WTC11 (cell line): ENCODE data around the gene RIN3. TPM values are rescaled to one million over a fixed set of nuclear protein-coding genes. Genes with fewer than 3 reads are reported as not detected.
A peak's percentile ranks its signal among the peaks of the same experiment; 100 is the strongest.

Experiments
- ATAC-seq: fragments of 200-7000 bp; cut with Tn5 transposase; 2 replicates; pipeline ENCODE4 v1.10.0; 2021; ENCODE audit warnings: mild to moderate bottlenecking, moderate library complexity
- CTCF ChIA-PET: fragments of 300-600 bp; sonication (Branson Sonifier 250); formaldehyde crosslinking; loops from one replicate; lab custom pipeline; 2021; ENCODE audit warnings: antibody characterized with exemption; lab: Charles Lee
- POLR2A ChIA-PET: fragments of 350-600 bp; sonication (Branson Sonifier 250); formaldehyde crosslinking; loops from one replicate; lab custom pipeline; 2021; ENCODE audit warnings: antibody characterized with exemption; lab: Charles Lee
- DNase-seq: peaks from one replicate; pipeline ENCODE4 v3.0.0; 2021; ENCODE audit warnings: low spot score
- H3K27ac Mint-ChIP-seq: 2 replicates; pipeline ENCODE4 v1.8.0; 2021; ENCODE audit warnings: mixed read lengths
- H3K27me3 Mint-ChIP-seq: 2 replicates; pipeline ENCODE4 v1.8.0; 2021; ENCODE audit warnings: low read depth, mild to moderate bottlenecking, moderate library complexity, mixed read lengths
- H3K36me3 Mint-ChIP-seq: 2 replicates; pipeline ENCODE4 v1.8.0; 2021; ENCODE audit warnings: mixed read lengths
- H3K4me1 Mint-ChIP-seq: 2 replicates; pipeline ENCODE4 v1.8.0; 2022; ENCODE audit warnings: mixed read lengths
- H3K4me3 Mint-ChIP-seq: 2 replicates; pipeline ENCODE4 v1.8.0; 2021; ENCODE audit warnings: mild to moderate bottlenecking, moderate library complexity, mixed read lengths
- H3K9me3 Mint-ChIP-seq: 2 replicates; pipeline ENCODE4 v1.8.0; 2021; ENCODE audit warnings: mixed read lengths
- E2F4 ChIP-seq: sonication (generic); formaldehyde crosslinking; IDR thresholded peaks from 2 replicates; pipeline ENCODE4 v1.8.1; 2022; ENCODE audit warnings: low read depth, mild to moderate bottlenecking, moderate library complexity, missing genetic modification reagents, borderline replicate concordance
- E2F5 ChIP-seq: sonication (generic); formaldehyde crosslinking; IDR thresholded peaks from 2 replicates; pipeline ENCODE4 v1.8.1; 2022; ENCODE audit warnings: mild to moderate bottlenecking, moderate library complexity, missing genetic modification reagents
- GABPB1 ChIP-seq: sonication (generic); formaldehyde crosslinking; IDR thresholded peaks from 2 replicates; pipeline ENCODE4 v1.8.1; 2023; ENCODE audit warnings: mild to moderate bottlenecking, missing genetic modification reagents
- IRF2 ChIP-seq: sonication (generic); formaldehyde crosslinking; IDR thresholded peaks from 2 replicates; pipeline ENCODE4 v1.8.0; 2022; ENCODE audit warnings: low read depth, missing genetic modification reagents, borderline replicate concordance
- JAZF1 ChIP-seq: fragments of 250-450 bp; sonication (Bioruptor Pico); IDR thresholded peaks from 2 replicates; pipeline ENCODE4 v1.9.0; 2021; ENCODE audit warnings: moderate library complexity, mild to moderate bottlenecking, inconsistent platforms
- JUN ChIP-seq: sonication (generic); formaldehyde crosslinking; IDR thresholded peaks from 2 replicates; pipeline ENCODE4 v1.8.0; 2023; ENCODE audit warnings: mild to moderate bottlenecking, missing genetic modification reagents
- MAX ChIP-seq: sonication (generic); formaldehyde crosslinking; IDR thresholded peaks from 2 replicates; pipeline ENCODE4 v1.8.0; 2022; ENCODE audit warnings: mild to moderate bottlenecking, missing genetic modification reagents
- MXD4 ChIP-seq: fragments of 250-450 bp; sonication (Bioruptor Pico); IDR thresholded peaks from 2 replicates; pipeline ENCODE4 v1.8.0; 2021; ENCODE audit warnings: mild to moderate bottlenecking, moderate library complexity, borderline replicate concordance
- NFE2L1 ChIP-seq: sonication (generic); formaldehyde crosslinking; IDR thresholded peaks from 2 replicates; pipeline ENCODE4 v1.8.1; 2023; ENCODE audit warnings: missing genetic modification reagents
- SMAD3 ChIP-seq: sonication (generic); formaldehyde crosslinking; IDR thresholded peaks from 2 replicates; pipeline ENCODE4 v1.8.0; 2022; ENCODE audit warnings: missing genetic modification reagents, mild to moderate bottlenecking, borderline replicate concordance
- USF1 ChIP-seq: sonication (generic); formaldehyde crosslinking; IDR thresholded peaks from 2 replicates; pipeline ENCODE4 v1.8.0; 2022; ENCODE audit warnings: mild to moderate bottlenecking, missing genetic modification reagents
- ZBTB43 ChIP-seq: sonication (generic); formaldehyde crosslinking; IDR thresholded peaks from 2 replicates; pipeline ENCODE4 v1.8.1; 2023; ENCODE audit warnings: mild to moderate bottlenecking, missing genetic modification reagents
- ZNF121 ChIP-seq: sonication (generic); formaldehyde crosslinking; IDR thresholded peaks from 2 replicates; pipeline ENCODE4 v1.8.0; 2023; ENCODE audit warnings: missing genetic modification reagents
- ZNF396 ChIP-seq: fragments of 250-450 bp; sonication (Bioruptor Pico); IDR thresholded peaks from 2 replicates; pipeline ENCODE4 v1.8.0; 2021; ENCODE audit warnings: mild to moderate bottlenecking, moderate library complexity, borderline replicate concordance
- ZNF423 ChIP-seq: fragments of 250-450 bp; sonication (Bioruptor Pico); IDR thresholded peaks from 2 replicates; pipeline ENCODE4 v2.1.2; 2022; ENCODE audit warnings: mild to moderate bottlenecking, moderate library complexity
- total RNA-seq: library from RNA; stranded (reverse); gene quantifications from 3 replicates; pipeline ENCODE4 v1.2.3, GENCODE V29; 2021
- TF ChIP-seq, protein P1 (sequence below): fragments of 250-450 bp; sonication (Bioruptor Pico); IDR thresholded peaks from 2 replicates; pipeline ENCODE4 v2.1.2; 2022; ENCODE audit warnings: mild to moderate bottlenecking, moderate library complexity
- TF ChIP-seq, protein P2 (sequence below): fragments of 250-450 bp; sonication (Bioruptor Pico); IDR thresholded peaks from 2 replicates; pipeline ENCODE4 v1.8.0; 2021; ENCODE audit warnings: mild to moderate bottlenecking
- TF ChIP-seq, protein P3 (sequence below): sonication (generic); formaldehyde crosslinking; IDR thresholded peaks from 2 replicates; pipeline ENCODE4 v1.8.1; 2023; ENCODE audit warnings: mild to moderate bottlenecking, missing genetic modification reagents
- TF ChIP-seq, protein P4 (sequence below): fragments of 250-450 bp; sonication (Bioruptor Pico); IDR thresholded peaks from 2 replicates; pipeline ENCODE4 v1.9.0; 2021; ENCODE audit warnings: mild to moderate bottlenecking

Gene RIN3
- total RNA-seq, 1 experiment from 2014 or later: 3.3 TPM

GRCh38 chr14:92500491-92500941 lies 13.1 kb upstream of the RIN3 start:
- H3K27me3 Mint-ChIP-seq: no peaks in the 10 kb centered on the region
- H3K9me3 Mint-ChIP-seq: no peaks in the 10 kb centered on the region
- H3K4me1 Mint-ChIP-seq: peaks cover 22% of the 10 kb centered on the region
- no peaks in the 10 kb centered on the region for H3K36me3 Mint-ChIP-seq
- ATAC-seq: peak; percentile 69
- POLR2A ChIA-PET: no interaction called here
- CTCF ChIA-PET: interaction anchor here (0.8 to 1.3 kb wide), 3 partner anchors 41 to 186 kb away, joined by 4 read pairs; no protein-coding TSS in a partner anchor
- TF ChIP-seq ZNF121 (CRISPR knock-in tag): no peak
- no peak; the same call in 1 of the 2 replicates for TF ChIP-seq ZNF423 (CRISPR knock-in tag)
- no peak for TF ChIP-seq ZBTB43 (CRISPR knock-in tag)
- TF ChIP-seq, protein P1, sequence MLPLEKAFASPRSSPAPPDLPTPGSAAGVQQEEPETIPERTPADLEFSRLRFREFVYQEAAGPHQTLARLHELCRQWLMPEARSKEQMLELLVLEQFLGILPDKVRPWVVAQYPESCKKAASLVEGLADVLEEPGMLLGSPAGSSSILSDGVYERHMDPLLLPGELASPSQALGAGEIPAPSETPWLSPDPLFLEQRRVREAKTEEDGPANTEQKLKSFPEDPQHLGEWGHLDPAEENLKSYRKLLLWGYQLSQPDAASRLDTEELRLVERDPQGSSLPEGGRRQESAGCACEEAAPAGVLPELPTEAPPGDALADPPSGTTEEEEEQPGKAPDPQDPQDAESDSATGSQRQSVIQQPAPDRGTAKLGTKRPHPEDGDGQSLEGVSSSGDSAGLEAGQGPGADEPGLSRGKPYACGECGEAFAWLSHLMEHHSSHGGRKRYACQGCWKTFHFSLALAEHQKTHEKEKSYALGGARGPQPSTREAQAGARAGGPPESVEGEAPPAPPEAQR (CRISPR knock-in tag): no peak
- no peak for TF ChIP-seq ZNF396
- no peak overlapping the region for H3K4me3 Mint-ChIP-seq
- H3K27ac Mint-ChIP-seq: no peak overlapping the region
- no peak for DNase-seq

- H3K9me3 Mint-ChIP-seq: no peaks in the 10 kb centered on the region
- no peak overlapping the region for H3K27ac Mint-ChIP-seq
- H3K36me3 Mint-ChIP-seq: no peaks in the 10 kb centered on the region
- H3K27me3 Mint-ChIP-seq: no peaks in the 10 kb centered on the region
- ChIA-PET POLR2A (no interaction called here), CTCF (no interaction called here)
- peaks cover 22% of the 10 kb centered on the region for H3K4me1 Mint-ChIP-seq
- ATAC-seq: no peak
- DNase-seq: no peak
- no peak for TF ChIP-seq MAX
- TF ChIP-seq SMAD3: no peak
- no peak for TF ChIP-seq IRF2 (CRISPR knock-in tag)
- TF ChIP-seq NFE2L1 (CRISPR knock-in tag): no peak
- TF ChIP-seq JUN (CRISPR knock-in tag): no peak
- H3K4me3 Mint-ChIP-seq: no peak overlapping the region
Observed at GRCh38 chr14:92501891-92502351, 11.7 kb upstream of the RIN3 start.

DNA sequence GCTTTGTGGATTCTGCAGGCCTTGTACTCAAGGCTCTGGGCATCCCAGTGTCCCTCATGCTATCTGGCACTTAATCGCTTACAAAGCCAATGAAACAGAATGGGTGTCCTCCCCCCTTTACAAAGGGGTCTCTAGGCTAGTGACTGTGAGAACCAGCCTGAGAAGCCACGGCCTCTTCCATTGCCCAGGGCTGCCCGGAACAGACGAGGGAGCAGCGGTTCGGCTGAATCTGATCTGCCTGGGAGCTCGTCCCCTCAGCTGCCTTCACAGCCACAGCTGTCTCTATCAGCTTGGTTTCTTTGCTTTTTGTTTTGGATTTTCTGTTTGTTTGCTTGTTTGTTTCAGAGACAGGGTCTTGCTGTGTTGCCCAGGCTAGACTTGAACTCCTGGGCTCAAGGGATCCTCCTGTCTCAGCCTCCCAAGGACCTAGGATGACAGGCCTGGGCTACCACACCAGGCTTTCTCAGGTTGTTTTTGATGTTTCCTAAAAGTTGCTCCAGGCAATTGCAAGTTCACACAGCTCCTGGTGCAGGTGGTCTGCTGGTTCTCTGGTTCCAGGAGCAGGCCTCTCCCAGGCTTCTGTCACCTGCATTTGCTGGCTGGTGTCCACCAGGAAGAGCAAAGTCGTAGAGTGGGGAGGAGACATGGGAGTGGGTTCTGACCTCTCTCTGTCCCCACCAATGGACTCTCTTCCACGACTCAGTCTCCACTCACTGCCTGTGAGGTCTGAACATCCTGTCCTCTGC lies 10.9 kb upstream of the RIN3 start:
- Mint-ChIP-seq H3K36me3 (no peaks in the 10 kb centered on the region), H3K4me1 (peaks cover 17% of the 10 kb centered on the region), H3K27ac (no peak overlapping the region), H3K27me3 (no peaks in the 10 kb centered on the region), H3K4me3 (no peak overlapping the region), H3K9me3 (no peaks in the 10 kb centered on the region)
- POLR2A ChIA-PET: no interaction called here
- DNase-seq (no peak), ATAC-seq (no peak)
- CTCF ChIA-PET: no interaction called here
- no peak for TF ChIP-seq USF1 (CRISPR knock-in tag)
- TF ChIP-seq, protein P2, sequence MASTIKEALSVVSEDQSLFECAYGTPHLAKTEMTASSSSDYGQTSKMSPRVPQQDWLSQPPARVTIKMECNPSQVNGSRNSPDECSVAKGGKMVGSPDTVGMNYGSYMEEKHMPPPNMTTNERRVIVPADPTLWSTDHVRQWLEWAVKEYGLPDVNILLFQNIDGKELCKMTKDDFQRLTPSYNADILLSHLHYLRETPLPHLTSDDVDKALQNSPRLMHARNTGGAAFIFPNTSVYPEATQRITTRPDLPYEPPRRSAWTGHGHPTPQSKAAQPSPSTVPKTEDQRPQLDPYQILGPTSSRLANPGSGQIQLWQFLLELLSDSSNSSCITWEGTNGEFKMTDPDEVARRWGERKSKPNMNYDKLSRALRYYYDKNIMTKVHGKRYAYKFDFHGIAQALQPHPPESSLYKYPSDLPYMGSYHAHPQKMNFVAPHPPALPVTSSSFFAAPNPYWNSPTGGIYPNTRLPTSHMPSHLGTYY (CRISPR knock-in tag): no peak
- no peak for TF ChIP-seq ZNF121 (CRISPR knock-in tag)
- no peak for TF ChIP-seq JAZF1
- TF ChIP-seq, protein P3, sequence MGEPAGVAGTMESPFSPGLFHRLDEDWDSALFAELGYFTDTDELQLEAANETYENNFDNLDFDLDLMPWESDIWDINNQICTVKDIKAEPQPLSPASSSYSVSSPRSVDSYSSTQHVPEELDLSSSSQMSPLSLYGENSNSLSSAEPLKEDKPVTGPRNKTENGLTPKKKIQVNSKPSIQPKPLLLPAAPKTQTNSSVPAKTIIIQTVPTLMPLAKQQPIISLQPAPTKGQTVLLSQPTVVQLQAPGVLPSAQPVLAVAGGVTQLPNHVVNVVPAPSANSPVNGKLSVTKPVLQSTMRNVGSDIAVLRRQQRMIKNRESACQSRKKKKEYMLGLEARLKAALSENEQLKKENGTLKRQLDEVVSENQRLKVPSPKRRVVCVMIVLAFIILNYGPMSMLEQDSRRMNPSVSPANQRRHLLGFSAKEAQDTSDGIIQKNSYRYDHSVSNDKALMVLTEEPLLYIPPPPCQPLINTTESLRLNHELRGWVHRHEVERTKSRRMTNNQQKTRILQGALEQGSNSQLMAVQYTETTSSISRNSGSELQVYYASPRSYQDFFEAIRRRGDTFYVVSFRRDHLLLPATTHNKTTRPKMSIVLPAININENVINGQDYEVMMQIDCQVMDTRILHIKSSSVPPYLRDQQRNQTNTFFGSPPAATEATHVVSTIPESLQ (CRISPR knock-in tag): no peak
- TF ChIP-seq GABPB1 (CRISPR knock-in tag): no peak
- TF ChIP-seq, protein P4, sequence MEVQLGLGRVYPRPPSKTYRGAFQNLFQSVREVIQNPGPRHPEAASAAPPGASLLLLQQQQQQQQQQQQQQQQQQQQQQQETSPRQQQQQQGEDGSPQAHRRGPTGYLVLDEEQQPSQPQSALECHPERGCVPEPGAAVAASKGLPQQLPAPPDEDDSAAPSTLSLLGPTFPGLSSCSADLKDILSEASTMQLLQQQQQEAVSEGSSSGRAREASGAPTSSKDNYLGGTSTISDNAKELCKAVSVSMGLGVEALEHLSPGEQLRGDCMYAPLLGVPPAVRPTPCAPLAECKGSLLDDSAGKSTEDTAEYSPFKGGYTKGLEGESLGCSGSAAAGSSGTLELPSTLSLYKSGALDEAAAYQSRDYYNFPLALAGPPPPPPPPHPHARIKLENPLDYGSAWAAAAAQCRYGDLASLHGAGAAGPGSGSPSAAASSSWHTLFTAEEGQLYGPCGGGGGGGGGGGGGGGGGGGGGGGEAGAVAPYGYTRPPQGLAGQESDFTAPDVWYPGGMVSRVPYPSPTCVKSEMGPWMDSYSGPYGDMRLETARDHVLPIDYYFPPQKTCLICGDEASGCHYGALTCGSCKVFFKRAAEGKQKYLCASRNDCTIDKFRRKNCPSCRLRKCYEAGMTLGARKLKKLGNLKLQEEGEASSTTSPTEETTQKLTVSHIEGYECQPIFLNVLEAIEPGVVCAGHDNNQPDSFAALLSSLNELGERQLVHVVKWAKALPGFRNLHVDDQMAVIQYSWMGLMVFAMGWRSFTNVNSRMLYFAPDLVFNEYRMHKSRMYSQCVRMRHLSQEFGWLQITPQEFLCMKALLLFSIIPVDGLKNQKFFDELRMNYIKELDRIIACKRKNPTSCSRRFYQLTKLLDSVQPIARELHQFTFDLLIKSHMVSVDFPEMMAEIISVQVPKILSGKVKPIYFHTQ (CRISPR knock-in tag): no peak
- TF ChIP-seq MXD4 (CRISPR knock-in tag): no peak
- TF ChIP-seq E2F5 (CRISPR knock-in tag): no peak
- TF ChIP-seq E2F4 (CRISPR knock-in tag): no peak
